HFF-Myc (cell line): ENCODE results near the gene CNPPD1.
A peak's percentile ranks its signal among the peaks of the same experiment; 100 is the strongest.

Source experiments
- DNase-seq: peaks from one replicate; pipeline ENCODE4 v3.0.0-alpha.2; 2011; ENCODE audit warnings: low read depth; ENCODE audit errors: extremely low read depth
- H3K4me3 ChIP-seq: replicated peaks from 2 replicates; pipeline ENCODE4 v1.5.1; 2011; ENCODE audit warnings: low read depth, mild to moderate bottlenecking, control low read depth, low read length
- CTCF ChIP-seq: IDR thresholded peaks from 2 replicates; pipeline ENCODE4 v1.5.1; 2012; ENCODE audit warnings: mild to moderate bottlenecking, low read depth, low read length, control low read depth; ENCODE audit errors: missing control alignments

CNPPD1 gene

GRCh38 chr2:219182331-219183150 is 5.8 kb upstream of the CNPPD1 start:
- no peak for TF ChIP-seq CTCF
- no peak overlapping the region for H3K4me3 ChIP-seq
- DNase-seq = no peak

- no peak overlapping the region for H3K4me3 ChIP-seq
- TF ChIP-seq CTCF = no peak
- DNase-seq = no peak
These were observed 4.8 kb upstream of the CNPPD1 start for GRCh38 chr2:219181531-219181930.

- TF ChIP-seq CTCF = no peak
- no peak overlapping the region for H3K4me3 ChIP-seq
- DNase-seq = no peak
These were observed 4.2 kb upstream of the CNPPD1 start for GRCh38 chr2:219180961-219181360.

DNA sequence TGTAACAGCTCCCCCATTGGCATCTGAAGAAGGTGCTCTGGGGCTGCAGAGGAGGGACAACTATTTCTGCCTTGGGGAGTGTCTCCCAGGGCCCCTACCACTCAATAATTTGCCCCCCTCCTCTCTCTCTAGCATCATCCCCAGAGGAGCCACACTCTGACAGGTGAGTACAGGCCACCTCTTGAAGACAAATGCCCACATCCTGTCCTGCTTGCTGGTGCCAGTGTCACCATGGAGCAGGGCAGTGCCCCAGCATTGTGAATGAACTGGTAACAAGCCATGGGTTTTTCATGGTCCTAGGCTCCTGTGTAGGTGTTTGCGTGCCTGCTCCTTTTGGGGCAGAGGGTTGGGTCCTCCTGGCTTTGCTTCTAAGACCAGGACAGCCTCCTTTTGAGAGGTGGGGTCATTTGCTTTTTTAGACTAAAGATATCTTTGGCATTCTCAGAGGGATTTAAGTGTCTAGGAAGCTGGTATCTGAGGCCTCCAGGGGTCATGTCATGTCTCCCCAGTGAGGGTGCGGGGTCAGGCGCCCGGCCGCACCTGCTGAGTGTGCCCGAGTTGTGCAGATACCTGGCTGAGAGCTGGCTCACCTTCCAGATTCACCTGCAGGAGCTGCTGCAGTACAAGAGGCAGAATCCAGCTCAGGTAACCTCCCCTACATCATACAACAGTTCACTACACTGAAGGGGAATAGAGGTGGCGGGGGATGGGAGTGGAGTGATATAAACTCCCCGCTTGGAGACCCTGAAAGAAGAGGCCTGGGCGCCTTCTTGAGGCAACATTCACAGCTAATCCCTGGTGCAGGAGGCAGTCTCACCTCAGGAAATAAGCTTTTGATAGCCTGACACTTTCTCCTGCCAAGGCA is 3.1 kb upstream of the CNPPD1 start:
- TF ChIP-seq CTCF = no peak
- H3K4me3 ChIP-seq = peak overlapping the region; percentile 78; the same call in 1 of the 2 replicates
- no peak for DNase-seq

DNA sequence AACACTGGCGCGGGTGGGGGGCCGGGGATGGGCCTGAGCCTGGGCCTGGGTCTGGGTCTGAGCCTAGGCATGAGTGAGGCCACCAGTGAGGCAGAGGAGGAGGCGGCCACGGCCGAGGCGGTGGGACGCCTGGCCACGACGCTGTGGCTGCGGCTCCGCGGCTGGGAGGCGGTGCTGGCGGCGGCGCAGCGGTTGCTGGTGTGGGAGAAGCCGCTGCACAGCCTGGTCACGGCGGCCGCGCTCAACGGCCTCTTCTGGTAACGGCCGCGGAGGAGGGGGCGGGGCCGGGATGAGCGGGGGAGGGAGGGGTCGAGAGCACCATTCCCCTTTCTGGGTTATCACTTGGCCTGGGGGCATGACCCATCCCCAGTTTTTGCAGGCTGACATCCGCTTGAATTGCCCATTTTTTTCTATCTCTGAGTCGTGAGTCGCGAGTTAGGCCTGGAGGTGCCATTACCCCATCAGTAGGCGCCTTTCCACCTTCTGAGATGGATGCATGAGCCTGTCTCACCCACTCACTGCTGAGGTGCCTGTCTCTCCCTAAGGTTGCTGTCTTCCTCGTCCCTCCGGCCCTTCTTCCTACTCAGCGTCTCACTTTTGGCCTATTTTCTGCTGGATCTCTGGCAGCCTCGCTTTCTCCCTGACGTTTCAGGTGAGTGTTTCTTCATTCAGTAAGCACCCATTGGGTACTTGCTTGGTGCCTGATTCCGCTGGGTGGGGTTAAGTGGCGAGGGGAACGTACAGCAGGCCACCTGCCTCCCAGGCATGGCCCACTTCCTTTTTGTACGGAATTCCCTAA is 1.9 kb upstream of the CNPPD1 start:
- no peak for DNase-seq
- no peak for TF ChIP-seq CTCF
- H3K4me3 ChIP-seq = peak overlapping the region; percentile 78

- peak within 1 kb of the TSS; percentile 78 for H3K4me3 ChIP-seq
- TF ChIP-seq CTCF = peak; percentile 7
- DNase-seq = no peak
These were observed 1.0 kb upstream of the CNPPD1 start, which contains the start of gene RETREG2 for GRCh38 chr2:219177552-219178376. Gene RETREG2, plus strand, starts transcription at chr2:219178275. Its CDS starts 78 bp downstream, at chr2:219178353.
